GM10248 (cell line): ENCODE measurements around the gene KCNH5.
"Not testable (repeated sequence)": the region's sequence is repeated elsewhere in the genome, so short reads cannot be mapped to it uniquely, and the experiment has no call there.

Experiments used
- CTCF ChIA-PET: fragments of 300-600 bp; sonication (Branson Sonifier 250); formaldehyde crosslinking; extraction: SDS; loops from one replicate; lab custom pipeline; 2021; ENCODE audit warnings: antibody characterized with exemption; lab: Yijun Ruan, JAX
- POLR2A ChIA-PET: fragments of 350-650 bp; sonication (Branson Sonifier 250); formaldehyde crosslinking; extraction: SDS; loops from one replicate; lab custom pipeline; 2020; ENCODE audit warnings: antibody characterized with exemption; lab: Yijun Ruan, JAX
- DNase-seq: peaks from one replicate; pipeline ENCODE4 v3.0.0; 2012; ENCODE audit errors: extremely low spot score
- CTCF ChIP-seq: IDR thresholded peaks from 2 replicates; pipeline ENCODE4 v1.5.1; 2012; ENCODE audit warnings: mild to moderate bottlenecking, low read depth; ENCODE audit errors: extremely low read depth, missing control alignments, control extremely low read depth

Gene KCNH5

GRCh38 chr14:62776300-62776699, 269.0 kb downstream of the KCNH5 start:
- DNase-seq = no peak
- TF ChIP-seq CTCF = no peak
- POLR2A ChIA-PET = no interaction called here
- CTCF ChIA-PET = interaction anchor here (1.1 to 2.2 kb wide), 2 partner anchors 15 to 19 kb away, joined by 3 to 5 read pairs; no protein-coding TSS in a partner anchor

- POLR2A ChIA-PET = no interaction called here
- TF ChIP-seq CTCF = no peak
- CTCF ChIA-PET = interaction anchor here (1.3 to 1.9 kb wide), 2 partner anchors 8 to 15 kb away, joined by 4 to 6 read pairs; no protein-coding TSS in a partner anchor
- no peak for DNase-seq
These were observed 276.5 kb downstream of the KCNH5 start for GRCh38 chr14:62768753-62769152.

- no peak for TF ChIP-seq CTCF
- POLR2A ChIA-PET = no interaction called here
- no peak for DNase-seq
These were observed 281.3 kb downstream of the KCNH5 start for GRCh38 chr14:62763951-62764350.

GRCh38 chr14:62759796-62760195, 285.5 kb downstream of the KCNH5 start:
- ChIA-PET POLR2A (no interaction called here), CTCF (no interaction called here)
- DNase-seq = no peak
- no peak for TF ChIP-seq CTCF

More at GRCh38 chr14:62763951-62764350, 281.3 kb downstream of the KCNH5 start:
- CTCF ChIA-PET = no interaction called here

GRCh38 chr14:62746881-62747280, 298.4 kb downstream of the KCNH5 start:
- DNase-seq, POLR2A ChIA-PET: not testable (repeated sequence)
- CTCF ChIA-PET = interaction anchor here (1.2 kb wide), 1 partner anchor 10 kb away, joined by 3 read pairs; no protein-coding TSS in a partner anchor

GRCh38 chr14:62745496-62745895, 299.8 kb downstream of the KCNH5 start:
- TF ChIP-seq CTCF = no peak

GRCh38 chr14:62743560-62743959, 301.7 kb downstream of the KCNH5 start:
- ChIA-PET POLR2A (no interaction called here), CTCF (no interaction called here)
- no peak for DNase-seq
- no peak for TF ChIP-seq CTCF

More at GRCh38 chr14:62745496-62745895, 299.8 kb downstream of the KCNH5 start:
- ChIA-PET CTCF (no interaction called here), POLR2A (no interaction called here)
- DNase-seq = no peak
